Measurements from ENCODE around the gene RLN1. TPM values are rescaled to one million over a fixed set of nuclear protein-coding genes. Genes with fewer than 3 reads are reported as not detected.

RLN1 gene
- polyA plus RNA-seq, 1 experiment = 0.11 TPM

- no peaks in the 10 kb centered on the region for H3K9me3 ChIP-seq (ENCODE audit: control insufficient read depth, insufficient read depth, low read length)
- no peak overlapping the region for H3K27ac ChIP-seq (ENCODE audit: low read depth, low read length)
- TF ChIP-seq CTCF (IDR thresholded peaks at IDR 0.05; ENCODE audit: low read depth, low read length) = no peak
- no peaks in the 10 kb centered on the region for H3K27me3 ChIP-seq (ENCODE audit: control insufficient read depth, insufficient read depth, low read length)
- POLR2A ChIA-PET = no interaction called here
- no peak for DNase-seq (ENCODE audit: low read depth, low spot score)
- H3K4me3 ChIP-seq (ENCODE audit: low read depth, low read length) = no peak overlapping the region
- CTCF ChIA-PET = interaction anchor here (0.6 kb wide), 1 partner anchor 43 kb away, joined by 3 read pairs; no protein-coding TSS in a partner anchor
Observed at GRCh38 chr9:5357431-5358105, 17.9 kb upstream of the RLN1 start.

DNA sequence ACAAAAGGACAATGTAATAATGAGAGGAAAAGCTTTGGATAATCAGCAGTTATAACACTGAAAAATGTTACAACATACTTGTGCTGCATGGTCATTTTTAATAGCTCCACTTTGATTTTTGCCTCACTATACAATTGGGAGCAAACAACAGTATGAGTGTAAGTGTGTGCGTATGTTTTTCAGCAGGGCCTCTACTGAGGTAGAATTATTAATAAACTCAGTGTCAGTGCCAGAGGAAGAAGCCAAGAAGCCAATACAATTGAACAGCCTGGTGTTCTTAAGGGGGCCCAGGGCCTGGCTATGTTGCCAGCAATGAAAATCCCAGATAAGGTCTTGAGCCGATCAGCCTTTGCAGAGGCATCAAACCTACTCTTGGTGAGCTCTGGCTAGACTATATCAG is 16.1 kb upstream of the RLN1 start:
- Histone ChIP-seq H3K27ac (ENCODE audit: low read depth, low read length) (no peak overlapping the region), H3K4me3 (ENCODE audit: low read depth, low read length) (no peak overlapping the region), H3K9me3 (ENCODE audit: control insufficient read depth, insufficient read depth, low read length) (no peaks in the 10 kb centered on the region), H3K27me3 (ENCODE audit: control insufficient read depth, insufficient read depth, low read length) (no peaks in the 10 kb centered on the region)
- POLR2A ChIA-PET = no interaction called here
- no peak for TF ChIP-seq CTCF (IDR thresholded peaks at IDR 0.05; ENCODE audit: low read depth, low read length)
- CTCF ChIA-PET = interaction anchor here (1.2 kb wide), 1 partner anchor 235 kb away, joined by 3 read pairs; no protein-coding TSS in a partner anchor
- DNase-seq (ENCODE audit: low read depth, low spot score) = no peak

DNA sequence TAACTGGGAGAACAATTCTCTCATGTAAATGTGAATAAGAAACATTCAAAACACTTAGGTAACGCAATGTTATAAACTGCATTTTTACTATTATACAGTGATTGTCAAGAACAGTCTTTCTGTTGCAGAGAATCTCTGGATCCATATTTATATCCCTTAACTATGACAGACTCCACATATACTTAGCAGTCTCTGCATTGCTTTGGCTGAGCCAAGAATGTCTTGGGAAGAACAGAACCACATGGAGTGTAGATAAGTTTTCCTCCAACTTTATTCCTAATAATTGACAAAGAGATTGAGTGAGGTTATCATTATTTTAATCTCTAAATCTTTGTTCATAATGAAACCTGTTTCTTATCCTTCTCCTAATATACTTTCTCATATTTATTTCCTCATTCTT is 15.6 kb upstream of the RLN1 start:
- no peak for TF ChIP-seq CTCF (IDR thresholded peaks at IDR 0.05; ENCODE audit: low read depth, low read length)
- DNase-seq (ENCODE audit: low read depth, low spot score) = no peak
- ChIA-PET POLR2A (no interaction called here), CTCF (interaction anchor here (1.2 kb wide), 1 partner anchor 235 kb away, joined by 3 read pairs; no protein-coding TSS in a partner anchor)
- no peaks in the 10 kb centered on the region for H3K27me3 ChIP-seq (ENCODE audit: control insufficient read depth, insufficient read depth, low read length)
- peaks cover 5% of the 10 kb centered on the region; the same call in 1 of the 2 replicates for H3K9me3 ChIP-seq (ENCODE audit: control insufficient read depth, insufficient read depth, low read length)
- no peak overlapping the region for H3K4me3 ChIP-seq (ENCODE audit: low read depth, low read length)
- no peak overlapping the region for H3K27ac ChIP-seq (ENCODE audit: low read depth, low read length)

- POLR2A ChIA-PET = no interaction called here
- Histone ChIP-seq H3K4me3 (ENCODE audit: low read depth, low read length) (no peak overlapping the region), H3K27ac (ENCODE audit: low read depth, low read length) (no peak overlapping the region), H3K9me3 (ENCODE audit: control insufficient read depth, insufficient read depth, low read length) (peaks cover 5% of the 10 kb centered on the region; the same call in 1 of the 2 replicates), H3K27me3 (ENCODE audit: control insufficient read depth, insufficient read depth, low read length) (no peaks in the 10 kb centered on the region)
- TF ChIP-seq CTCF (IDR thresholded peaks at IDR 0.05; ENCODE audit: low read depth, low read length) = no peak
- CTCF ChIA-PET = interaction anchor here (1.8 kb wide), 1 partner anchor 236 kb away, joined by 4 read pairs; no protein-coding TSS in a partner anchor
- no peak for DNase-seq (ENCODE audit: low read depth, low spot score)
Observed at GRCh38 chr9:5354184-5354583, 14.5 kb upstream of the RLN1 start.

- ChIA-PET POLR2A (no interaction called here), CTCF (interaction anchor here (1.1 to 1.8 kb wide), 2 partner anchors 166 to 237 kb away, joined by 3 to 4 read pairs; no protein-coding TSS in a partner anchor)
- Histone ChIP-seq H3K9me3 (ENCODE audit: control insufficient read depth, insufficient read depth, low read length) (peaks cover 5% of the 10 kb centered on the region; the same call in 1 of the 2 replicates), H3K4me3 (ENCODE audit: low read depth, low read length) (no peak overlapping the region), H3K27ac (ENCODE audit: low read depth, low read length) (no peak overlapping the region), H3K27me3 (ENCODE audit: control insufficient read depth, insufficient read depth, low read length) (no peaks in the 10 kb centered on the region)
- no peak for TF ChIP-seq CTCF (IDR thresholded peaks at IDR 0.05; ENCODE audit: low read depth, low read length)
- no peak for DNase-seq (ENCODE audit: low read depth, low spot score)
Observed at GRCh38 chr9:5352637-5353248, 13.1 kb upstream of the RLN1 start.

Measured in AG04450 (cell line).